DND-41 (cell line): ENCODE results near the gene ZNF521.

ENCODE experiments used
- ATAC-seq: fragments of 200-7000 bp; cut with Tn5 transposase; 3 replicates; pipeline ENCODE4 v1.9.1; 2021; ENCODE audit warnings: low read depth; ENCODE audit not compliant: insufficient read depth
- DNase-seq: peaks from one replicate; pipeline ENCODE4 v3.0.0-alpha.2; 2020
- H2AFZ ChIP-seq: 2 replicates; pipeline ENCODE4 v1.6.0; 2012; ENCODE audit warnings: low read depth, low read length
- H3K27ac ChIP-seq: 2 replicates; pipeline ENCODE4 v1.5.1; 2012; ENCODE audit warnings: low read length, inconsistent platforms
- H3K27me3 ChIP-seq: fragments of 200-600 bp; sonication (generic); 2 replicates; pipeline ENCODE4 v1.6.0; 2012; ENCODE audit warnings: low read length, mild to moderate bottlenecking, inconsistent platforms; ENCODE audit not compliant: insufficient read depth, poor library complexity
- H3K36me3 ChIP-seq: 2 replicates; pipeline ENCODE4 v1.5.1; 2012; ENCODE audit warnings: low read length, inconsistent platforms; ENCODE audit not compliant: insufficient read depth
- H3K4me1 ChIP-seq: 2 replicates; pipeline ENCODE4 v1.5.1; 2012; ENCODE audit warnings: mild to moderate bottlenecking, low read length; ENCODE audit not compliant: insufficient read depth
- H3K4me2 ChIP-seq: 2 replicates; pipeline ENCODE4 v1.6.0; 2012; ENCODE audit warnings: mild to moderate bottlenecking, moderate library complexity, low read length, inconsistent platforms; ENCODE audit not compliant: insufficient read depth
- H3K4me3 ChIP-seq, 2 experiments: fragments of 200-600 bp in 1 of 2; shearing (Covaris generic) in 1 of 2; 2 replicates each; pipeline ENCODE4 v1.5.1; 2012 to 2016; ENCODE audit warnings: inconsistent platforms in 2 of 2, low read length in 2 of 2, mild to moderate bottlenecking in 2 of 2, low read depth in 1 of 2, moderate library complexity in 1 of 2
- H3K79me2 ChIP-seq: 2 replicates; pipeline ENCODE4 v1.6.0; 2012; ENCODE audit warnings: low read length, inconsistent platforms; ENCODE audit not compliant: insufficient read depth
- H3K9ac ChIP-seq: 2 replicates; pipeline ENCODE4 v1.6.0; 2012; ENCODE audit warnings: low read depth, mild to moderate bottlenecking, inconsistent platforms, low read length, moderate library complexity
- H3K9me3 ChIP-seq: 2 replicates; pipeline ENCODE4 v1.5.1; 2012; ENCODE audit warnings: low read length, moderate library complexity, mild to moderate bottlenecking, inconsistent platforms; ENCODE audit not compliant: insufficient read depth, severe bottlenecking
- H4K20me1 ChIP-seq: 2 replicates; pipeline ENCODE4 v1.6.0; 2012; ENCODE audit warnings: low read length; ENCODE audit not compliant: insufficient read depth
- CTCF ChIP-seq: IDR thresholded peaks from 2 replicates; pipeline ENCODE4 v1.5.1; 2012; ENCODE audit warnings: borderline replicate concordance, low read length, moderate library complexity, mild to moderate bottlenecking; ENCODE audit not compliant: poor library complexity, severe bottlenecking; ENCODE audit errors: extremely low read depth
- EZH2 ChIP-seq: IDR thresholded peaks from 3 replicates; pipeline ENCODE4 v1.6.1; 2012; ENCODE audit warnings: borderline replicate concordance, low read depth, mild to moderate bottlenecking, moderate library complexity, low read length, inconsistent platforms; ENCODE audit not compliant: severe bottlenecking

Gene ZNF521

GRCh38 chr18:25136416-25137196 is 215.4 kb downstream of the ZNF521 start:
- H4K20me1 ChIP-seq: no peaks in the 10 kb centered on the region
- no peaks in the 10 kb centered on the region for H3K36me3 ChIP-seq
- no peak for ATAC-seq
- no peaks in the 10 kb centered on the region for H3K27me3 ChIP-seq
- no peak overlapping the region for H3K9ac ChIP-seq
- no peaks in the 10 kb centered on the region for H3K9me3 ChIP-seq
- DNase-seq: no peak
- TF ChIP-seq CTCF: no peak
- TF ChIP-seq EZH2: no peak
- H2AFZ ChIP-seq: no peak overlapping the region
- H3K4me2 ChIP-seq: no peak overlapping the region
- no peaks in the 10 kb centered on the region for H3K79me2 ChIP-seq
- H3K4me3 ChIP-seq: no peak overlapping the region
- H3K27ac ChIP-seq: no peak overlapping the region
- no peaks in the 10 kb centered on the region for H3K4me1 ChIP-seq

GRCh38 chr18:25134861-25135260 is 217.1 kb downstream of the ZNF521 start:
- Histone ChIP-seq H3K36me3 (no peaks in the 10 kb centered on the region), H3K9me3 (no peaks in the 10 kb centered on the region), H3K4me1 (no peaks in the 10 kb centered on the region), H3K27me3 (no peaks in the 10 kb centered on the region), H3K9ac (no peak overlapping the region), H4K20me1 (no peaks in the 10 kb centered on the region), H3K4me2 (no peak overlapping the region), H3K27ac (no peak overlapping the region), H3K4me3 (no peak overlapping the region), H3K79me2 (no peaks in the 10 kb centered on the region), H2AFZ (no peak overlapping the region)
- no peak for TF ChIP-seq EZH2
- no peak for TF ChIP-seq CTCF
- no peak for DNase-seq
- no peak for ATAC-seq

- Histone ChIP-seq H2AFZ (no peak overlapping the region), H3K4me1 (no peaks in the 10 kb centered on the region), H3K27me3 (no peaks in the 10 kb centered on the region), H3K79me2 (no peaks in the 10 kb centered on the region), H3K36me3 (no peaks in the 10 kb centered on the region), H4K20me1 (no peaks in the 10 kb centered on the region), H3K27ac (no peak overlapping the region), H3K9me3 (no peaks in the 10 kb centered on the region), H3K9ac (no peak overlapping the region), H3K4me2 (no peak overlapping the region), H3K4me3 (no peak overlapping the region)
- TF ChIP-seq EZH2: no peak
- no peak for TF ChIP-seq CTCF
- ATAC-seq (no peak), DNase-seq (no peak)
Measured at GRCh38 chr18:25133879-25134278, 218.1 kb downstream of the ZNF521 start.
